Embryonic facial prominence (tissue), 1 donor: ENCODE data around the gene PDZD4.

Experiments
- DNase-seq: peaks from one replicate; pipeline ENCODE4 v3.0.0-alpha.2; 2016; ENCODE audit errors: extremely low spot score

The PDZD4 gene

GRCh38 chrX:153867139-153867538 is 36.8 kb upstream of the PDZD4 start:
- no peak for DNase-seq

DNA sequence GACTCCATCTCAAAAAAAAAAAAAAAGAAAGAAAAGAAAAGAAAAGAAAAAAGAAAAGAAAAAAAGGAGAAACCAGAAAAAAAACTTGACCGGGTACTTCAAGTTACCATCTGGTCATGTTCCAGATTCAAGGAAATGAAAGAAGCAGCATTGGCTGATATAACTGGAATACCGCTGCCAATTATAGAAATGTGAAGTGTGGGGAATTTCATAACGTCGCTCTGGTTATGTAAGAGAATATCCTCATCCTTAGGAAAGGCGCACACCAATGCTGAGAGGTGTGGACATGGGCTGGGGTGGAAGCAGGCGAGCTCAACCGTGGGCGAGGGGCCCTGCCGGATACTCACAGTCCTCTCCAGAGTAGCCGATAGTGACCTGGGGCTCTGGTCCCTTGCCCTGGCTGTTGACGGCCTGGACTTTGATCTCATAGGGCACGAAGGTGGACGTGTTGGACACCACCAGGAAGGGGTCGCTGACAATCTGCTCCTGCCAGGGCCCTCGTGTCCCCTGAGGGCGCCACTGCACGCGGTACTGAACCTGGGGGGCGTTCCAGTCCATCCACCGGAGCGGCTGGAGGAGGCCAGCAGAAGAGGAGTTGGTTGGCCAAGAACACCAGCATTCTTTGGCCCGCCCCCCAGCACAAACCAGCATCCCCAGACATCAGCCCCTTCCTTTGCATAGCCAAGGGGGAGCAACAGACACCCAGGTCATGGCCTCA is 36.1 kb upstream of the PDZD4 start:
- DNase-seq, result no peak

DNA sequence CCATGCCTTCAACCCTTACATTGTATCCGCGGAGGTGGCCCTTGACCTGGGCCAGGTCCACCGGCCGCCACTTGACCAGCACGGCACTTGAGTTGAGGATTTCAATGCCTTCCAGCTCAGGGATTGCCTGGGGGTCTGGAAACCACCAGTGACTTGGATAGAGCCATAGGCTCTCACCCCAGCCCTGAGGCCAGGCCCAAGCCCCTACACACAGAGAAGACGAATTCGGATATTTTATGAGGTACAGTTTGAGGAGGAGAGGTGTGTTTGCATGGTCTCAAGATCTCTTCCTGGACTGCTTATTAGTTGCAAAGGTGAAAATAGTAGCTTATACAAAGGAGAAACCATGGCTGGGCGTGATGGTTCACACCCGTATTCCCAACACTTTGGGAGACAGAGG is 35.3 kb upstream of the PDZD4 start:
- DNase-seq, result no peak

DNA sequence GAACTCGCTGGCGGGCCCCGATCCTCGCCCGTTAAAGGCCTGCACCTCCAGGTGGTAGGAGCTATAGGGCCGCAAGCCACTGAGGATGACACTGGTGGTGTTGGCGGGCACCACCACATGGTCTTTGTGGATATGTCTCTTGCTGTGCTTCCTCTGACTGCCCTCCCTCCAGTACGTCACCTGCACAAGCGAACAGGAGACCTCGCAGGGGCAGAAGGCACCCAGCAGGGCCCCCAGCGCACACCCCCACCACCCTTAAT is 34.9 kb upstream of the PDZD4 start:
- no peak for DNase-seq

GRCh38 chrX:153864561-153865320 is 34.4 kb upstream of the PDZD4 start:
- DNase-seq, result no peak

GRCh38 chrX:153864101-153864500 is 33.8 kb upstream of the PDZD4 start:
- no peak for DNase-seq

- DNase-seq, result no peak
Observed at GRCh38 chrX:153863251-153863991, 33.1 kb upstream of the PDZD4 start.

DNA sequence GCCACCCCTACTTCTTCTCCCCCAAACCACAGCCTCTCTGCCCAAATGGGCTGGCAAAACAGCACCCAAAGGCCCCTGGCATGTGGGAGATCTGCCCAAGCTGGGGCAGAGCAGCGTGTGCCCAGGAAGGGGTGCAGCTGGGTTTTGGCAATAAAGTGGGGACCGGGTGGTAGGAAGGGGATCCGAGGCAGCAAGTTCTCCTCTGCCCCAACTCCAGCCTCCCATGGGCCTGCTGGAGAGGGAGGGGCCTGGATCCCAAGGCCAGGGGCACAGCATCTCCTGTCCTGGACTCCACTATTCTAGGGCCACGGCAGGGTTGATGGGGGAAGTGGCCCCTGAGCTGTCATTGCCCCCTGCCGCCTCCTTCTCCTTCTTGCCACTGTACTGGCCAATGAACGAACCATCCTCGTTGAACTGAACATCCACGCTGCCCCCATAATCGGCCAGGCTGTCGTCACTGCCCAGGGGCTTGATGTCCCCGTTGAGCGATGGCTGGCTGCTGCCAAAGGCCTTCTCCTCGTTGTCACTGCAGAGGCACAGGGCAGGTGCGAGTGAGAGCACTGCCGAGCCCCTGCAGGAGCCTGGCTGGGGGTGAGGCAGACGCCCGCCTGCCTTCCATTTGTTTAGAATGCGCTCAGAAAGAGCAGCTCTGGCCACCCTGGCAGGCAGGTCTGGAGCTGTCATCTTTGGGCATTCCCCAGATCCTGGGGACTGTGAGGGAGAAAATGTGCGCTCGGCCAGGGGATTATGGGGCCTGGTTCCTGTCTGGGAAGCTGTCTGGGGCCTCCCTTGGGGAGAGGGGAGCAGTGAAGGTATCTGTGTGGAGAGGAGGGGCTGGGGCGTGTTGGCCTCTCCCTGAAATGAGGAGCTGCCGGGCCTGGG is 32.3 kb upstream of the PDZD4 start:
- no peak for DNase-seq

- DNase-seq, result no peak
Observed at GRCh38 chrX:153861733-153862310, 31.5 kb upstream of the PDZD4 start.

- DNase-seq, result no peak
Observed at GRCh38 chrX:153861151-153861550, 30.8 kb upstream of the PDZD4 start.

- no peak for DNase-seq
Observed at GRCh38 chrX:153857348-153857903, 27.1 kb upstream of the PDZD4 start.

GRCh38 chrX:153854702-153855101 is 24.4 kb upstream of the PDZD4 start:
- no peak for DNase-seq

GRCh38 chrX:153853902-153854267 is 23.5 kb upstream of the PDZD4 start:
- DNase-seq, result no peak

GRCh38 chrX:153853180-153853901 is 23.0 kb upstream of the PDZD4 start:
- DNase-seq, result no peak

- DNase-seq, result no peak
Observed at GRCh38 chrX:153851981-153852380, 21.6 kb upstream of the PDZD4 start.

DNA sequence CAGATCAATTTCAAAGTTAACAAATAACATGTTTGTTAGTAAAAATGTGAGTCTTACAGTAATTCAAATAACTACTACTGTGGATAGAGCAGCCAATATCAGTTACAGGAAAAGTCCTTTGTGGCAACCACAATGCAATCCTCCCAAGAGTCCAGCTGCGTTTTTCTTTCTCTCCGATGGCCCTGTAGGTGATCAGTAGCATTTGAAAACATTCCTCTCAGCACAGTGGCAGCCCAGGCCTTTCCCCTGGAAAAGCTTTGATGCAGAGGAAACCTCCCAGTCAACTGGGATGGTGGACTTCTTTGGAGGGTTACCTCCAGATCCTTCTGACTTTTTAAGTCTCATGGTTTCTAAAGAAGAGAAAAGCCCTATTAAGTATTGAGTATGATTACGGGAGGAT is 18.0 kb upstream of the PDZD4 start:
- DNase-seq, result no peak

- DNase-seq, result no peak
Observed at GRCh38 chrX:153845842-153846241, 15.5 kb upstream of the PDZD4 start.

DNA sequence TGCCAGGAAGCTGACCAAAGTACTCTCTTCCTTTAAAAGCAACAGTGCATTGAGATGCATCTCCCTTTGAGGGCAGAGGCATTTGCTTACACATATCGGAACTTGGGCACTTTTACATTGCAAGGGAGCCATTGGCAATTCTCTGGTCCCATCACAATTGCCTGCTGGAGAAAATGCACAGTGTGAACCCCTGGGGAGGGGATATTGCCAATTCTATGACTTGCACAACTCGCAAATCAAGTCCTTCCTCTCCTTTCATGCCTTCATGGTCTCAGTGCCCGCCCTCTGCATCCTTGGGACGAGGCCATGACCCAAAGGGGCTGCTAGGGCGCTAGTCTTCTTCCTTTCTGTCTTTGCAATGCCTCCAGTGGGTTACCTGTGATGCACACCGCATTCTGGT is 14.9 kb upstream of the PDZD4 start:
- no peak for DNase-seq

DNA sequence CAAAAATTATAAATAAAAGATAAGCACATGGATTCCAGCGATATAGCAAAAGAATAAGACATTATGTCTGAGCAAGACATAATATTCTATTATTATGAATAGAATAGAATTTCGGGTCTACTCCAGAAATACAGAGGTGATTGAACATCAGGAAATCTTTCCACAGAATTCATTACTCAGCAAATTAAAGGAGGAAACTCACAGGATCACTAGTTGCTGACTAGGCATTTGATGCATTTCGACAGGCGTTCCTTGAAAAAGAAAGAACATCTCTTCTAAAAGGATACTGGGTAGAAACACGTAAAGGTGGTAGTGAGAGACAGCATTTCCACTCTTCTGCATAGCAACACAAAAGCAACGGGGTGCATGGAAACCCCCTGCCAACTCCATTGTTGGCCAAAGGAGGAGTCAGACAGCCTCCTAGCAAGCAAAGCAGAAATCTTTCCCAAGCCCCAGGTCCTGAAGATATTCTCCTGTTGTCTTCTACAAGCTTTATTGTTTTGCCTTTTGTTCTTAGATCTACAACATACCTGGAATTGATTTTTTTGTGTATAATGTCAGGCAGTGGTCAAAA is 14.3 kb upstream of the PDZD4 start:
- DNase-seq, result no peak

DNA sequence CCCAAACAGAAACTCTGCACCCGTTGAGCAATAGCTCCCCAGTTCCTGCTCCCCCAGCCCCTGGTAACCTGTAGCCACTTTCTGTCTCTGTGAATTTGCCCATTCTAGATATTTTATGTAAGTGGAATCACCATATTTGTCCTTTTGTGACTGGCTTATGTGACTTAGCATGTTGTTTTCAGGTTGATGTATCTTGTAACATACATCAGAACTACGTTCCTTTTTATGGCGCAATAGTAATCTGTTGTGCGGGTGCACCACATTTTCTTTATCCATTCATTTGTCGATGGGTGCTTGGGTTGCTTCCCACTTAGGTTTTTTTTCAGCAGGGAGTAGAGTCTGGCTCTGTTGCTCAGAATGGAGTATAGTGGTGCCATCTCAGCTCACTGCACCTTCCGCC is 6.6 kb upstream of the PDZD4 start:
- no peak for DNase-seq
